A172 (cell line): ENCODE results near the gene IRX6. TPM values are rescaled to one million over a fixed set of nuclear protein-coding genes. Genes with fewer than 3 reads are reported as not detected.

Source experiments
- DNase-seq: peaks from one replicate; pipeline ENCODE4 v3.0.0-alpha.2; 2015; ENCODE audit warnings: low spot score
- total RNA-seq: library from RNA; depleted of rRNA; stranded (reverse); fragments of >200 nt; shearing (Covaris generic); gene quantifications from 2 replicates; pipeline ENCODE4 v1.2.3, GENCODE V29; 2014; rRNA removed

IRX6 gene
- total RNA-seq, 1 experiment from 2014 or later = 0.02 TPM

DNA sequence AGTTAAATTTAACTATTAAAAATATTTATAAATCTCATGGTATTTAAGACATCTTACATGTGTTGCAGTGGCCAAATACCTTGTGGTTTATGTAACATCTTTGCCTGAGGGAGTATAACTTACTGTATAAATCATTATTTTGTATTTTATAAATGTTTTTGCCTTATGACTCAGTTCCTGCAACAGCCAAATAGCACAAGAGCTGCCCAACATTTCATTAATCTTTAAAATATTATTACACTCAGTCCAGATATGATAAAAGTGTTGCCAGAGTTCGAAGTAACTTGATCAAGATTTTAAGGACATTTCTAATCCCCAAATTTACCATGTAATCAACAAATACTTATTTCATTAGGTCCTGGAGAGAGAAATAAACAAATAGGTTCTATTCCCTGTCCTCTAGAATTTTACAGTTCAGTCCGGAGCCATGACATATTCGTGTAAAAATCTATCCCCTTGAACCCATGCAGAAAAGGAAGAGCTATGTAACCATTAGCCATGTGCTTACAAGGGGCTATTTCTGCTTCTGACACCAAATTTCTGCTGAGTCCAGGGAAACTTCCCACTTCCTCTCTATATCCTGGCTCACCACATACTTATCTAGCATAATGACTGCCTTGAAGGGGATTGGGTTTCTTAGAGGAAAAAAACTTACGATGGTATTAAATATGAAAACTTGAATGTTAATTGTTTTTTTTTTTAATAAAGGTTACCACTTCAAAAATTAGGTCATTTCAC, 44.0 kb downstream of the IRX6 start:
- no peak for DNase-seq

DNA sequence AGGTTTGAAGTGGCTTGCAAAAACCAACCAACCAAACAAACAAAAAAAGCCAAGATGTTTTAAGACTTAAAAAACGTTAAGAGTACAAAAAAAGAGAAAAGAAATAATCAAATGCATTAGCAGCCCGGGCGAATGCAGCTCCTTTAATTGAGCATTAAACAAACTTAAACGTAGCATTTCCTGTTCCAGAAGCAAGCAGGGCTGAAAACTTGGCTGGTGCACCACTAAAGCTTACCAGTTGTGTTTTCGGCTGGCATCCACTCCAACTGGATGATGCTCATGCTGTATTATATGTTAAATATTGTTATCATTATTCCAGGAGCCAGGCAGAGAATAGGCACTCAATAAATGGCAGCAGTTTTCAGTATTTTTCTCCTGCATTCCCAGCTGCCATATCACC, 45.1 kb downstream of the IRX6 start:
- DNase-seq = no peak

DNA sequence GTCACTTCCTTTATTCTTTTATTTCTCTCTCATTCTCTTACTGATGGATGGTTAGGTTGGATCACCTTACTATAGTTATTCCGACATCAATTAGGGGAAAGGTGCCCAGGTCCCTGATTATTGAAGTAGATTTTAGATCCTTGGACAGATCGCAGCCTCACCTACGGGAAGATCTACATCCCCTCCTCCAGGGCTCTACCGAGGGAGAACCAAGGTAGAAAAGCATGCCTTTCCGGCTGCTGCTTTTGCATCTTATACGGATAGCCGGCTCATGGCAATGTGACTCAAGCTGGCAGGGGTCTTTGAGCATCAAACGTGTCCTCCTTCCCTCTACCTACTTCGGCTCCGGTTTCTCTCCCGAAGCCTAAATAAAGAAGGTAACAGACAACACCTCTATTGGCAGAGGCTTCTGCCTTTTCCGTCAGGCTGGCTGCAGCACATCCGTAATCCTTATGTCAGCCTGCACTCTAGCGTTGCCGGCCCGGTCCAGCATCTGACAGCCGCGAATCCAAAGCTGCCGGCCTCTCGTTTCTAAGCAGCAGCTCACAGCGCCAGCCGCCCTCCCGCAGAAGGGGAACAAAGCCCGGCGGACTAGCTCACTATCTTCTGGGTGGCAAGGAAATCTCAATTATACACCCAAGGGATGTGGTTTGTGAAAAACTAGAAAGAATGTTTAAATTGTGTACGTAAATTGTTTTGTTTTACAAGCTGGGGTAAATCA, 46.9 kb downstream of the IRX6 start:
- peak; percentile 52 for DNase-seq

DNA sequence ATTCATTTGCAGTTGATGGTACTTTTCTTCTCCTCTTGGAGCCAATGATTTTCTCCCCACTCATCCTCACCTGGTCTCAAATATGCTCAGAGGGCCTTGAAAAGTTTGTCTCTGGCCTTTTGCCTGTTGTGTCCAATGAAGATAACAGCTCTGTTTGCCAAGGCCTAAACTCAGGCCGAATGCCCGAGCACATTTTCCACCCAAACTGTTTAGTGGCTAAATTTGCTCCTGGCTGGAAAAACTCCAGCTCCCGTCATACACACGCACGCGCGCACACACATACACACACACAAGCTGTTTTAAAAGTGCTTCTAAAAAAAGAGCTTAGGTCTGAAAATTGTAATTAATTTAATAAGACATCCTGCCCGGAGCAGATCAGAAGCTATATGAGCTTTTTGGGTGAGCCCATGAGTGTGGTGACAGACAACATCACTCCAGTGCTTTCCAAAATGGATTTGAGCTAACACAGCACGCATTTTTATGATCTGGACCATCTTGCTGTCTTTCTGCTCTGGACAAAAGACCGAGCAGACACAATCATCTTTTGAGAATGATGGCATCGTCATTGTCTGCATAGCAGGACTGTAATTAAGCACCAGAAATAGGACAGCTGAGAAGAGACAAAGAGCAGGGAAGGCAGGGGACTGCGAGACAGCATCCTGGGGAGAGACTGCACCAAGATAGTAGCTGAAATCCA, 48.9 kb downstream of the IRX6 start:
- DNase-seq = no peak

DNA sequence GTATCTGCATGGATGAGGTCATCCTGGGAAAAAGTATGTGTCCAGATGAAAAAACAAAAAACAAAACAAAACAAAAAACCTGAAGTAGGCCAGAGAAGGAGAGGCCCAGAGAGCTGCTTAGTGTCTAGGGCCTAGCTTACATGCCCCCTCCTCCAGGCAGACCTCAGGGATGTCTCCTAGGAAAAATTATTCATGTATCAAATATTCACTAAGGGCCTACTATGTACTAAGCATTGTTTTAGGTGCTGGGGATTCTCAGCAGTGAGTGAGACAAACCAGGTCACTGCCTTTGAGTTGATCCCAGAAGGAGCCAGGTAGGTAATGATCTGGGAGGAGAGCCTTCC, 49.5 kb downstream of the IRX6 start:
- DNase-seq = no peak

DNA sequence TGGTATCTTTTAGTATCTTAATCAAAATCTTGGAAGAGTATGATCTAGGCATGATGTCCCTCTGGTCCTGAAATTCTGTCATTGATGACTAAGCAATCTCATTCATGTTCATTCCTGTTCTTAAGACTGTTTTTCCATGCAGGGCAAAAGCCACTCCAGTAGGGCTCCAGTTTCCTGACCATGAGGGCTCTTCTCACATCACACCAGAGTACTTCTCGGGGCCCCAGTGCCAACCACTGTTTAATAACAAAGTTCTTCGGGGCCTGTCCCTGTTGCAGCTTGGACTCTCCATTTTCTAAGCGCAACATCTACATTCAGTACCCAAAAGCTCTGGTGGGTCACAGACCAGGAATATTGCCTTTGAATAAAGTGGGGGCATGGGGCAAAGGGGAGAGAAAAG, 52.0 kb downstream of the IRX6 start:
- DNase-seq = no peak

DNA sequence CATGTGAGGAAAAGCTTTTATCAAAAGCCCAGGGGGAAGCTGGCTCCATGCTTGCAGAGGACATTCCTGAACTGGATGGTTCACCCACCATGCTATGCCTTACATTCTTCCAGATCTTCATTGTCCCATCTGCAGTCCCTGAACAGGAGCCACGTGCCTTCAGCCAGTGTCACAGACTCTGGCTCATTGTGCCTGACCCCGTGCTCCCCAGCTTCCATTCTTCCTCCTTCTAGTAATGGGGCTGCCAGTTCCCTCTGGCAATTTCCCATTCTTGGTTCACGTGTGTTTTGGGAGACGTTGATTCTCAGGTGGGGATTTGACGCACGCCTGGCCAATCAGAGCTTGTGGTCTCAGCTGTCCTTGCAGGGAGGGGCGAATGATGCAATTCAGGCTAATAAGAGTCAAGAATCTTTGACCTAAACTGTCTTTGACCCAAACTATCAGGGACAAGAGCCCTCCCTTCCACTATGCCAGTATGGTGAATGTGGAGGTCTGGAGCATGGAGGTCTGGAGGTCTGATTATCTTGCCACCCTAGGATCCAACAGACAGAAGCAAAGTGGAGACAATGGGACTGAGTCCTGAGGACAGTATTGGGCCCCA, 52.7 kb downstream of the IRX6 start:
- no peak for DNase-seq

DNA sequence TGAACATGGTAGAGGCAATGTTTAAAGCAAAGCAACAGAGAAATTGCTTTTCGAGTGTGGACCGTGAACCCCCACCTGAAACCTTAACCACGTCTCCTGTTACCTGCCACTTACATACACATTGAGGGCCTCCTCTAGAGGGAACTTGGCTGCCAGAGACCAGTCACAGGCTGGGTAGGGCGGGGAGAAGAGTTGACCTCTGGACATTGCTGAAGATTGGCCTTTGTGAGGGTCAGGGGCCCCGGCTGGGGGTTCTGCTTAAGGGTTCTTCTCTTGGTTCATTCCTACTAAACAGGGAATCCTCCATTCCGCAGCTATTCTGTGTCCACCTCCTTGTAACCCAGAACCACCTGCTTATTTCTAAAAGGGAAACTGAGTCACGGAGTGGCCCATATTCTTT, 53.8 kb downstream of the IRX6 start:
- DNase-seq = no peak

DNA sequence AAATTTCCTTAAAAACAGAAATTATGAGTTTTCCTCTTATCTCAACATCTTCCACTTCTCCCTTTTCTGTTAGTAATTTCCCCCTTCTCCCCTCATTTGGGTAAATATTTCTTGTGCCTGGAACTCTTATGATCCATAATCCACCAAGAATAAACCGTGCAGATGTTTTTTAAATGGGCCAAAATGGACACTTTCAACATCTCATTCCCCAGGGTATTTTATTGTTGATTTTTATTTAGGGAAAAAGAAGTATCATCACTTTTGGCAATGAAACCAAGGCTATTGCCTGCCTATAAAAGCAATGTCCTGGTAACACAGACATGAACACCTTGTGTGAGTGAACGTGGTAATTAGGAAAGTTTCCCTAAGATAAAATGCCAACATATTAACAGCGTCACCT, 54.6 kb downstream of the IRX6 start:
- no peak for DNase-seq

DNA sequence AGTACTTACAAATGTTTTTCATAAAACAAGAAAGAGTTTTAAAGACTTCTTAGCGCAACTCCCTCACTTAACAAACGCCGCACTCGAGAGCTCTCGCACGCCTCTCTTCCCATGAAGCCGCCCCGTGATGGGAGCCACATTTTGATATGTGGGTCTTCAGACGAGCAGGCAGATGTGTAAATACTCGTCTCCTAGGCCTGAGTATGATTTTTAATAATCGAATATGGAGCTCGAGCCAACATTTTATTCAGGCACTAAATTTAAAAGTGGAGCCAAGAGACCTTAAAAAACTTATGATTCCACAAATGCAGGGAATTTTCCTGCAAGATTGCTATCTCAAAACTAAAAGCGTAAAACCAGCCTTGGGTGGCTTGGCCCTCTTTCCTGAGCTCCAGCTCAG, 55.4 kb downstream of the IRX6 start:
- DNase-seq = no peak

DNA sequence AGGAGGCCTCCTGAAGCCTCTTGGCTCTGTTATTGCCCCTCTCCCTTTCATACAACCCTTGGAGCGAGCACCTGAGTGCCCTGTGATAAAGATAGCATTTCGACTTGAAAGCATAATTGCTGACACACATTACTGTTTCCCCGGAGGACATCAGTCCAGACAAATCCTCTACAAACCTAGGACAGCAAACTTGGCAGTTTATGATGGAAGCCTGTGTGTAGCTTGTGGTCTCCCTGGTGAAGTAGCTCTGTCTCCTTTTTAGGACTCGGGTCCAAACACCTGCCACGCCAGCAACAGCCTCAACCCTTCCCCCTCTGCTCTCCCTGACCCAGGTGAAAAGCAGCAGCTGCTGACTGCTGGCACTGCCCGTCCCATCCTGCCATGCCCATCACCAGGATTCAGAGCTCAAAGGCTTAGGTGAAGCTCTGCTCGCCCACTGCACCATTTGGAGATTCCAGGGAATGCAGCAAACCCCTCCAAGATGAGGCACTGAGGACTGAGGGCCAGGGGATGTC, 55.9 kb downstream of the IRX6 start:
- DNase-seq = no peak

Other genes starting within 250 kb of the IRX6 start
- gene MMP2, start 155.0 kb downstream of the IRX6 start, total RNA-seq = 85.0 and 103 TPM in 2 replicates
- 18.6 and 20.2 TPM in 2 replicates for gene LPCAT2, start 184.9 kb downstream of the IRX6 start, total RNA-seq
- gene CAPNS2, start 242.5 kb downstream of the IRX6 start, total RNA-seq = 0.22 TPM in 1 of 2 replicates, not detected in the other